GM19239 (cell line): ENCODE results near the gene PLD4.
"Not testable (repeated sequence)": the region's sequence is repeated elsewhere in the genome, so short reads cannot be mapped to it uniquely, and the experiment has no call there.

Source experiments
- DNase-seq: peaks from one replicate; pipeline ENCODE4 v3.0.0; 2011; ENCODE audit warnings: low spot score; ENCODE audit not compliant: insufficient read length
- FAIRE-seq: peaks from 2 replicates; lab custom pipeline; 2011; peaks lifted over from hg19 to GRCh38; lab: Jason Lieb, UNC

Gene PLD4

GRCh38 chr14:104898195-104898558 lies 26.5 kb upstream of the PLD4 start:
- FAIRE-seq (no peak), DNase-seq (peak; percentile 8)

DNA sequence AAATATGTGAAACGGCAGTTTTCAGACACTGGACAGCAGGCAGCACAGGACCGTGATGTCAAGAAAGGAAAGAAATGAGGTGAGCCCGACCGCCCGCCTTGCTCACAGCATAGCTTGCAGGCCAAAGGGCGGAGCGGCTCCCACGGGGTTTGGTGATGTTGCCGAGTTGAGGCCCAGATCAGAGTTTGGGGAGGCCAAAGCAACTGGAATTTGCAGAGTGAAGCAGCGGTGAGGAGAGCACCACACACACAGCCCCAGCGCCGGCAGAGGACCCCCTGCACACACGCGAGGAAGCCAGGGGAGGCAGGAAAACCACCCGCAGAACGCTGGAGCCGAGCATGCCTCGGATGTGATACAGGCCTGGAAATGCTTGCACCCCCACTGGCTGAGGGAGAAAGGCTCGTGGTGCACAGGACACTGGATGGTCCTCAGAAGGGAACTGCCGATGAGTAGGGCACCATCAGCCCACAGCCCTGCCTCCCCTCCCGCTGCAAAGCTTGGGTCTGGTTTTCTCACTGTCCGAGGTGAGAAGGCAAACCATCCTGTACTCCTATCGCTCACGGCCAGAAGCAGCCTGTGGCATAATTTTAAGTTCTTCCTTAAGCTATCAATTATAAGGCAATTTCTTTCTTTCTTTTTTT lies 25.7 kb upstream of the PLD4 start:
- no peak for FAIRE-seq
- no peak for DNase-seq

GRCh38 chr14:104899781-104900180 lies 24.9 kb upstream of the PLD4 start:
- FAIRE-seq (no peak), DNase-seq (no peak)

GRCh38 chr14:104900639-104901512 lies 23.8 kb upstream of the PLD4 start:
- FAIRE-seq, result peak; percentile 47

DNA sequence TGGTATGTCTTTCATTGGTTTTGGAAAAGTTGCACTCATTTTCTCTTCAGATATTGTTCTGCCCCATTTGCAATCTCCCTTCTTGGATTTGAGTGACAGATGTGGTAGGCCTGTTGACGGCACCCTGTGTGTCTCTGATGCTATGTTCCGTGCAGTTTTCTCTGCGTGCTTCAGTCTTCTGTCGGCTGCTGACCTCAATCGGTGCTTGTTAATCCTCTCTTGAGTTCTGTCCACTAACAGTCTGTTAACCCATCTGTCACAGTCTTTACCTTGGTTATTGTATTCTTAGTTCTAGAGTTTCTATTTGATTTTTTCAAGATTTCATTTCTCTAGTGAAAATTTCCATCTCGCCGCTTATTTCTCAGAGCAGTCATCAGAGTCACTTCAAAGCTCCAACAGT lies 20.7 kb upstream of the PLD4 start:
- FAIRE-seq (no peak), DNase-seq (no peak)

More at GRCh38 chr14:104900639-104901512, 23.8 kb upstream of the PLD4 start:
- peak; percentile 37 for DNase-seq

GRCh38 chr14:104904650-104905578 lies 19.8 kb upstream of the PLD4 start:
- not testable (repeated sequence) for DNase-seq
- FAIRE-seq, result peak; percentile 78

- not testable (repeated sequence) for DNase-seq, FAIRE-seq
These were observed 19.1 kb upstream of the PLD4 start for GRCh38 chr14:104905579-104905933.

DNA sequence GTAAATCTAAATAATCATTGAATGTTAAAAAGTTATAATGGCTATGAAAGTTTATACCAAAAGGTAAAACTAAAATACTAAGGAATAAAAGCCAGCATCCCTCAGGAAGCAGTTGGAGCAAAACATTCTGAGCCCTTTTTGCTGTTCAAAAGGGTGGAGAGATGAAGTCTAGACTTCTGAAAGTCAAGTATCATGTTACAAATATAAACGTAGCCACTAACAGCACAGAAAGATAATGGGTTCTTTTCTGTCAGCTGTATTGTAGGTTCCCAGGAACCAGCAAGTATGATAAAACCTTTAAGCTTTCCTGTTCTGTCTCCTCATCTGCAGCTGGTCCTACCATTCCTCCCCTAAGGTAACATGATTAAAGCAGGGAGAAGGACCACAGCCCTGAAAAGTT lies 16.4 kb upstream of the PLD4 start:
- no peak for DNase-seq
- no peak for FAIRE-seq

- DNase-seq (no peak), FAIRE-seq (no peak)
These were observed 12.6 kb upstream of the PLD4 start for GRCh38 chr14:104912053-104912452.

DNA sequence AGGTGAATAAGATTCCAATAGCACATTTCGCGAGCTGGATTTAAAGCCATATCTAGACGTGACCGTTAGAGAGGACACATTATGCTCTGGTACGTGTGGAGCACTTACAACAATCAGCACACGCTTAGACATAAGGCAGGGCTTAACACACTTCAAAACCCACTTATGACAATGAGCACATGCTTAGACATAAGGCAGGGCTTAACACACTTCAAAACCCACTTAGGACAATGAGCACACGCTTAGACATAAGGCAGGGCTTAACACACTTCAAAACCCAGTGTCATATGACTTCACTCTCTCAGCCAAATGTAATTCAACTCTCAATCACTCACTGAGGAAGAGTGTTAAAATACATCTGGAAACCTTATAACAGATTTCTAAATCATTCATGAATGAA lies 11.2 kb upstream of the PLD4 start:
- no peak for FAIRE-seq
- DNase-seq, result no peak

- FAIRE-seq, result no peak
- DNase-seq, result no peak
These were observed 7.6 kb upstream of the PLD4 start for GRCh38 chr14:104917116-104917515.

DNA sequence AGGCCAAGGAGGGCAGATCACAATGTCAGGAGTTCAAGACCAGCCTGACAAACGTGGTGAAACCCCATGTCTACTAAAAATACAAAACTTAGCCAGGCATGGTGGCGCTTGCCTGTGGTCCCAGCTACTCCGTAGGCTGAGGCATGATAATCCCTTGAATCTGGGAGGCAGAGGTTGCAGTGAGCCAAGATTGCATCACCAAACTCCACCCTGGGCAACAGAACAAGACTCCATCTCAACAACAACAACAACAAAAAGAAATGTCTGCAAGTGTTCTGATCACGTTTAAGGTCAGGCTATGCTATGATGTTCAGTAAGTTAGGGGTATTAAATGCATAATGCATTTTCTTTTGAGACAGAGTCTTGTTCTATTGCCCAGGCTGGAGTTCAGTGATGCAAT lies 6.7 kb upstream of the PLD4 start:
- FAIRE-seq, result no peak
- no peak for DNase-seq

DNA sequence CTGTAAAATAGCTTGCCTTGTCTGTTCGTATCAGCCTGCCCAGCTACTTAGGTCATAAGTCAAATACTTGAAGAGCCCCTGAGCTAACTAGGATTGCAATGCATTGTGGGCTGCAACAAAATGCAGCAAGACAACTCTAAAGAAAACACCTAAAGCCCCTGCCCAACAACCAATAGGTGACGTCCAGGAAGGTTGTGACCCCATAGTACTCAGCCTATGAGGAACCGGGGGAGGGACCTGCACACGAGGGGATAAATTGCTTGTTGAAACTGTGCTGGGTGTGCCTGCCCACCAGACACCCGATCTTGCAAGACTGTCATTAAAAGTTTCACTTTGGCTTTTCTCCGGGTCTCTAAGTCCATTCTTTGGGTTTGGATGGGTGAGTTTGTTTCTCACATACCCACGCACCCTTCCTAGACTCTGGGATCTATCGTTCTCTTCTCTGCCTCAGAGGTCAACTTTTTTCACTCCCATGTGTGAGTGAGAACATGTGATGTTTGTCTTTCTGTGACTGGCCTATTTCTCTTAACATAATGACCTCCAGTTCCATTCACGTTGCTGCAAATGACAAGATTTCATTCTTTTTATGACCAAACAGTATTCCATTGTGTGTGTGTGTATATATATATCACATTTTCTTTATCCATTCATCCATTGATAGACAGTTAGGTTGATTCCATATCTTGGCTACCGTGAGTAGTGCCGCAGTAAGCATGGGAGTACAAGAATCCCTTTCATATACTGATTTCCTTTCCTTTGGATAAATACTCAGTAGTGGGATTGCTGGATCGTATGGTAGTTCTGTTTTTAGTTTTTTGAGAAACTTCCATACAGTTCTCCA lies 5.3 kb upstream of the PLD4 start:
- FAIRE-seq, result not testable (repeated sequence)

GRCh38 chr14:104919993-104920315 lies 4.7 kb upstream of the PLD4 start:
- no peak for FAIRE-seq
- no peak for DNase-seq

More for the DNA sequence above, 5.3 kb upstream of the PLD4 start:
- DNase-seq, result not testable (repeated sequence)

DNA sequence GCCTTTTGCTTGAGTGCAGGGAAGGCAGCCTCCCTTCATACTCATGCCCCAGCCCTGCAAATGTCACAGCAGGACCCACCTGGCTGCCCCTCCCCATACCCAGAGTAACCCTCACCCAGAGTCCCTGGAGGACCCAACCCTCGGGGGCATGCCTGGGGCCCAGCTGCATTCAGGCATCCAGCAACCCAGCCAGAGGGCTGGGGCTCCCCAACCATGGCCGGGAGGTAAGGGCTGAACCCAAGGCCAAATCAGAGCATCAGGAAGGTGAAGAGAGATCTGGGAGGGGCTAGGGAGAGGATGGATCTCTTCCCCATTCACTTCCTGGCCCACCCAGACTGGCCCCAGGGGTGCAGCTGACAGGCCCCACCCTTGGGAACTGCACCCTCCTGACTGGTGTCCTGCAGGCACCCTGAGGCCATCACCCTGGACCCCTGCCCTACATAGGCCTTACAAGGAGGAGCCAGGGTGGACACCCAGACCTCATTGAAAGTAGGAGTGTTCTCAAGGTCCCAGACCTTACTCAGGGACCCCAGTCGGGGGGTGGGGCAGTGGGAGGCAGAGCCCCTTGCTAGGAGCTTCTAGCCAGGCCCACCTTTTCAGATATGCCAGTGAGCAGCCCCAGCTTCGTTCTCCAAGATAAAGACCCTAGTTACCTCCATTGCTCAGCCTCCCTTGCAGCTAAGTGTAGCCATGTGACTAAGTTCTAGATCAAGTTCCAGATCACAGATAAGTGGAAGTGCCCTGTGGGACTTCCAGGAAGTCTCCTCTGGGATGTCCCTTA lies 849 bp upstream of the PLD4 start:
- no peak for DNase-seq
- FAIRE-seq, result no peak

GRCh38 chr14:104925214-104925854 lies 655 bp downstream of the PLD4 start:
- no peak for DNase-seq
- no peak for FAIRE-seq

DNA sequence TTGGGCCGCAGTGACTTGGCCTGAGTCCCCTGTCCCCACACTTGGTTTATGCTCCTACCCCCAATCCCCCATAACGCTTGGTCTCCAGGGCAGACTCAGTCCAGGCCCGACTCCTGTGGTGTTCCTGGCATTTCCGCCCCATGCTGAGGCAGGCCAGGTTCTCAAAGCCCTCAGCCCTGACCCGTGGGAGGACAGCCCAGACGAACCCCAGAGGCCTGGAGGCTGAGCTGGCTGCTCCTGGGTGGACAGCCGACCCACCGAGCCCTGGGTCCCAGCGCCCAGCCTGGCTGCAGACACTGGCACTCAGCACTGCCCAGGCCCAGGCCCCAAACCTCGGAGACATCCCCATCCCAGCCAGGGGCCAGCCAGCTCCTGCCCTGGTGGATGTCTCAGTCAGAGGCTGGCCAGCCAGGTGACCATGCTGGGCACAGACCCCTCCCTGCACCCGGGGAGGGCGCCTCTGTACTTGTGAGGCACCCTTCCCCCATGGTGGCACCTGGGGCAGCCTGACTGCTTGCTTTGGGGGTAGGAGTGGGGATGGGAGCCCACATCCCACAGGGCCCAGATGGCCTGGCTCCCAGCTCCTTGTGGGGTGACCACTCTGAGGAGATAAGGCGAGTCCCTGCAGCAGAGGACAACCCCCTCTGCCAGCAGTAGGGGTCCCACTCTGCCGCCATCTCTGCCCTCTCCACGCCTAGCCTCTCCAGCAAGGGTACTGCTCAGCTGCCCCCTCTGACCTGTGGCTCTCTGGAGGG lies 1.4 kb downstream of the PLD4 start:
- no peak for DNase-seq
- FAIRE-seq, result peak; percentile 4
